GM12878 (cell line): ENCODE measurements around the gene NFILZ. TPM values are rescaled to one million over a fixed set of nuclear protein-coding genes. Genes with fewer than 3 reads are reported as not detected.

ENCODE experiments used
- ATAC-seq: fragments of 200-7000 bp; cut with Tn5 transposase; 3 replicates; pipeline ENCODE4 v1.9.1; 2020; ENCODE audit warnings: mild to moderate bottlenecking, moderate library complexity
- BruUV-seq: library from RNA; stranded (reverse); fragments of 400-500 nt; replicated peaks from 2 replicates; lab custom pipeline; 2021; lab: Mats Ljungman, UMichigan
- CTCF ChIA-PET: fragments of 300-600 bp; sonication (Branson Sonifier 250); formaldehyde crosslinking; extraction: SDS; loops from one replicate; lab custom pipeline; 2021; ENCODE audit warnings: inconsistent platforms; lab: Yijun Ruan, JAX
- POLR2A ChIA-PET: fragments of 350-600 bp; formaldehyde crosslinking; extraction: SDS; loops from one replicate; lab custom pipeline; 2021; ENCODE audit warnings: inconsistent platforms; lab: Charles Lee
- RAD21 ChIA-PET: fragments of 300-600 bp; sonication (Branson Sonifier 250); formaldehyde crosslinking; loops from one replicate; lab custom pipeline; 2023; ENCODE audit warnings: antibody characterized with exemption; ENCODE audit not compliant: unreplicated experiment; lab: Charles Lee
- SMC1A ChIA-PET: fragments of 300-600 bp; sonication (Branson Sonifier 250); formaldehyde crosslinking; loops from one replicate; lab custom pipeline; 2023; ENCODE audit not compliant: unreplicated experiment, uncharacterized antibody; lab: Charles Lee
- DNase-seq: peaks from one replicate; pipeline ENCODE4 v3.0.0-alpha.2; 2011; ENCODE audit warnings: low read depth, low spot score
- FAIRE-seq: peaks from 3 replicates; lab custom pipeline; 2011; peaks lifted over from hg19 to GRCh38; lab: Jason Lieb, UNC
- H2AFZ ChIP-seq: 2 replicates; pipeline ENCODE4 v1.6.0; 2011; ENCODE audit warnings: low read depth, low read length, control low read depth; ENCODE audit not compliant: control insufficient read depth
- H3K27ac ChIP-seq: 2 replicates; pipeline ENCODE4 v1.5.1; 2011; ENCODE audit warnings: control low read depth; ENCODE audit not compliant: control insufficient read depth, insufficient read depth
- H3K27me3 ChIP-seq, 2 experiments: replicated peaks in 1 of 2; 2 replicates each; pipeline versions ENCODE4 v1.6.0 to v1.6.1; 2011; ENCODE audit warnings: low read length in 1 of 2; ENCODE audit not compliant: control insufficient read depth in 2 of 2, insufficient read depth in 2 of 2
- H3K36me3 ChIP-seq, 2 experiments: 2 replicates each; pipeline ENCODE4 v1.5.1; 2011; ENCODE audit warnings: low read length in 1 of 2; ENCODE audit not compliant: control insufficient read depth in 2 of 2, insufficient read depth in 2 of 2
- H3K4me1 ChIP-seq: 2 replicates; pipeline ENCODE4 v1.6.1; 2011; ENCODE audit warnings: mild to moderate bottlenecking, low read length, moderate library complexity, mixed read lengths; ENCODE audit not compliant: control insufficient read depth, insufficient read depth
- H3K4me2 ChIP-seq: 2 replicates; pipeline ENCODE4 v1.6.0; 2011; ENCODE audit warnings: control low read depth; ENCODE audit not compliant: control insufficient read depth, insufficient read depth
- H3K4me3 ChIP-seq: fragments of 200-600 bp; sonication (generic); 2 replicates; pipeline ENCODE4 v1.5.1; 2016
- H3K79me2 ChIP-seq: 2 replicates; pipeline ENCODE4 v1.6.0; 2011; ENCODE audit warnings: low read length; ENCODE audit not compliant: control insufficient read depth, insufficient read depth
- H3K9ac ChIP-seq: 2 replicates; pipeline ENCODE4 v1.8.0; 2011; ENCODE audit warnings: low read length, control low read depth, mixed read lengths; ENCODE audit not compliant: control insufficient read depth, insufficient read depth
- H3K9me3 ChIP-seq: replicated peaks from 3 replicates; pipeline ENCODE4 v1.5.1; 2011; ENCODE audit warnings: mild to moderate bottlenecking, low read length; ENCODE audit not compliant: control insufficient read depth, insufficient read depth
- H4K20me1 ChIP-seq: 2 replicates; pipeline ENCODE4 v1.6.0; 2011; ENCODE audit not compliant: control insufficient read depth, insufficient read depth
- EED ChIP-seq: sonication (generic); IDR thresholded peaks from 2 replicates; pipeline ENCODE4 v1.6.1; 2016; ENCODE audit warnings: antibody characterized with exemption, low read depth
- ESRRA ChIP-seq: IDR thresholded peaks from 2 replicates; pipeline ENCODE4 v1.6.1; 2012; ENCODE audit warnings: mild to moderate bottlenecking, low read length, improper control_type of control experiment
- KAT2A ChIP-seq: conservative IDR thresholded peaks from 2 replicates; pipeline ENCODE4 v1.6.1; 2011; ENCODE audit warnings: low read depth, low read length; ENCODE audit not compliant: control insufficient read depth
- MYB ChIP-seq: fragments of 150-350 bp; IDR thresholded peaks from 2 replicates; pipeline ENCODE4 v1.6.1; 2014; ENCODE audit warnings: mild to moderate bottlenecking, low read depth, low read length, borderline replicate concordance
- PML ChIP-seq: IDR thresholded peaks from 2 replicates; pipeline ENCODE4 v1.6.1; 2012; ENCODE audit warnings: low read length, inconsistent platforms
- RFX5 ChIP-seq: IDR thresholded peaks from 2 replicates; pipeline ENCODE4 v1.6.1; 2011; ENCODE audit warnings: low read depth, low read length, improper control_type of control experiment
- RUNX3 ChIP-seq: IDR thresholded peaks from 2 replicates; pipeline ENCODE4 v1.6.1; 2012; ENCODE audit warnings: low read length, inconsistent platforms
- SMAD5 ChIP-seq: IDR thresholded peaks from 2 replicates; pipeline ENCODE4 v1.6.1; 2016; ENCODE audit warnings: antibody characterized with exemption, low read depth
- ZNF217 ChIP-seq: fragments of 450-650 bp; IDR thresholded peaks from 2 replicates; pipeline ENCODE4 v1.6.1; 2017; ENCODE audit warnings: antibody characterized with exemption, mild to moderate bottlenecking
- ZNF687 ChIP-seq: fragments of 450-650 bp; IDR thresholded peaks from 2 replicates; pipeline ENCODE4 v1.6.1; 2017; ENCODE audit warnings: mild to moderate bottlenecking, moderate library complexity
- WGBS: methylation state at CpG from one replicate; pipeline ENCODE4 v1.1.6; 2016; ENCODE audit warnings: low lambda C conversion rate; ENCODE audit not compliant: insufficient replicate concordance, insufficient coverage; ENCODE audit errors: missing lambda C conversion rate; 5-methylcytosine and 5-hydroxymethylcytosine counted together
- in situ Hi-C: fragments of 300-500 bp; cut with MboI; formaldehyde crosslinking; loops from 9 replicates; pipeline ENCODE4 v1.14.3; 2018; ENCODE audit warnings: mixed read lengths
- intact Hi-C: fragments of 100-400 bp; cut with micrococcal nuclease; formaldehyde crosslinking; loops from one replicate; pipeline ENCODE4 v1.14.2; 2022; ENCODE audit not compliant: unreplicated experiment
- polyA plus RNA-seq, 11 experiments: library from polyadenylated mRNA; depleted of rRNA in 4 of 11; unstranded in 6 of 11; stranded (reverse) in 5 of 11; fragments of >200 nt; fragmentation: Nextera tagmentation in 4 of 11; fragmentation: Illumina TruSeq in 1 of 11; extraction: Ambion mirVana in 4 of 11; extraction: Trizol in 1 of 11; gene quantifications; 1 replicate in 1 of 11; 2 replicates in 10 of 11; pipeline versions ENCODE4 v1.2.1 to v1.2.3, GENCODE V29; 2011 to 2016; ENCODE audit warnings: inconsistent platforms in 2 of 11, missing spikeins in 2 of 11, low read depth in 1 of 11
- total RNA-seq, 4 experiments: library from RNA; depleted of rRNA in 3 of 4; stranded (reverse); fragments of >200 nt in 3 of 4; fragmentation: Illumina TruSeq in 1 of 4; extraction: Trizol in 1 of 4; gene quantifications; 2 replicates each; pipeline versions ENCODE4 v1.2.1 to v1.2.3, GENCODE V29; 2013 to 2021

NFILZ gene
- total and polyA plus RNA-seq, 10 of the 15 experiments (the other 5 are each of a cell fraction or from before 2014, with no cell fraction given) = not detected

DNA sequence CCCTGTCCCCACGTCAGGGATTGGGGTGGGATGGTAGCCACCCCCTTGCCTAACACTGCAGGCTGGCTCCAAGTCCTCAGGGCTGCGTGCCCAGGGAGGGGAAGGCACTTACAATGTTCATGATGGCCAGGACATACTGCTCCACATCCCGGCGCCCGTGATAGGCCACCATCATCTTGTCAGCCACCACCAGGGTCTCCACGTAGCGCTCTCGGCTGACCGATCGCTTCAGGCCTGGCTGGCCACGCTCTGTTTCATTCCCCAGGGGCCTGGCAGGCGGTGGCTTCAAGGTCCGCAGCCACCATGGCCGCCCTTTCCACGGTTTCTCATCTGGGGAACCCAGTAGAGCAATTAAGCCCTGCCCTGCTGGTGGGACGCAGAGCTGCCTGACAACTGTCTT lies 29.6 kb upstream of the NFILZ start (continued):
- TF ChIP-seq ZNF217 = no peak
- TF ChIP-seq RUNX3 = no peak
- no peak for TF ChIP-seq ESRRA
- no peak for TF ChIP-seq EED
- TF ChIP-seq SMAD5 = no peak

- ATAC-seq (no peak), FAIRE-seq (no peak), DNase-seq (no peak)
- RAD21 ChIA-PET = no interaction called here
- POLR2A ChIA-PET = no interaction called here
- WGBS = 38% methylated on average over 5 of the region's 5 CpGs
- Histone ChIP-seq H3K36me3 (no peaks in the 10 kb centered on the region), H3K4me3 (no peak overlapping the region), H4K20me1 (no peaks in the 10 kb centered on the region), H3K9me3 (no peaks in the 10 kb centered on the region; the same call in 2 of the 3 replicates), H3K4me2 (no peak overlapping the region), H3K79me2 (no peaks in the 10 kb centered on the region), H3K4me1 (no peaks in the 10 kb centered on the region), H3K27me3 (no peaks in the 10 kb centered on the region), H3K27ac (no peak overlapping the region), H3K9ac (no peak overlapping the region), H2AFZ (no peak overlapping the region)
- TF ChIP-seq PML (no peak), KAT2A (no peak), ESRRA (no peak), SMAD5 (no peak), RFX5 (no peak), MYB (no peak), ZNF687 (no peak)
- SMC1A ChIA-PET = no interaction called here
- no TSS peak for BruUV-seq
- in situ Hi-C loops = no loop called here
- intact Hi-C loops = no loop called here
- CTCF ChIA-PET = no interaction called here
Measured at GRCh38 chr19:8601796-8602195, 28.6 kb upstream of the NFILZ start.
